Measurements from ENCODE around the gene PMIS2. TPM values are rescaled to one million over a fixed set of nuclear protein-coding genes. Genes with fewer than 3 reads are reported as not detected.

PMIS2 gene
- not detected in 2 replicates for total RNA-seq

DNA sequence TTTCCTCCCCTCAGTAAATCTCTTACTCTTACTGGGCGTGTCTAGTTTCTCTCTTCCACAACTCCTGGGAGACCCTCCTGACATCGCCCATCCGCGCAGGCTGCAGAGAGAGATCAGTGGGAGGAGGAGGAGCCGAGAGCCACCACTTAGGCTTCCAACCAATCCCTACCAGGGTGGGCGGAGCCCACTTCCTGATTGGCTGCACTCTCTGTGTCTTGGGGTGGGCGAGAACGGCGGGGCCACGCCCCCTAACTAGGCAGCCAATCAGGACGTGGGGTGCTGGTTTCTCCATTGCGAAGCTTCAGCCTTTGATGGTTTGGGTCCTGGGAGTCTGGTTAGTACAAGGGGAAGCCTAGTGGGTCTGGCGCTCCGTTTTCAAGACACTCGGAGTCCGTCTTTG lies at the start of gene PMIS2:
TSS of gene PMIS2 (plus strand) at position 326 of the 400 bp plus-strand sequence. CDS start 87 bp downstream, outside the sequence.
- no peak for DNase-seq (ENCODE audit: low read depth in 2 of 2)

DNA sequence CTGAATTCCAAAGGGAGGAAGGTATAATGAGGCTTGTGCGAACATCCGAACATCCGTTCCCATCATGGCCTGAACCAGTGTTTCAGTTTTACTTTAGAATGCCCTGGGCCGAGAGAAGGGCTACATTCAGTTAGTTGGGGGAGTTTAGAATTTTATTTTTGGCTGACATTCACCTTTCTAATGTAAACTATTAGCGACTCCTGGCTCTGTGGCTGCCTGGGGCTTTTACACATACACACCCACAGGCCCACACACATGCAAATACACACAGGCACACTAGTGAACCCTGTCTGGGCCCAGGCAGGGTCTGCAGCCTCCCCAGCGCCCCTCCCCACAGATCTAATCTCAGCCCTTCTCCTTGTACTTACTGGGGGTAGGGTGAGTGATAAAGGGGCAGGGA lies 46.7 kb upstream of the PMIS2 start:
- DNase-seq (ENCODE audit: low read depth in 2 of 2): no peak

DNA sequence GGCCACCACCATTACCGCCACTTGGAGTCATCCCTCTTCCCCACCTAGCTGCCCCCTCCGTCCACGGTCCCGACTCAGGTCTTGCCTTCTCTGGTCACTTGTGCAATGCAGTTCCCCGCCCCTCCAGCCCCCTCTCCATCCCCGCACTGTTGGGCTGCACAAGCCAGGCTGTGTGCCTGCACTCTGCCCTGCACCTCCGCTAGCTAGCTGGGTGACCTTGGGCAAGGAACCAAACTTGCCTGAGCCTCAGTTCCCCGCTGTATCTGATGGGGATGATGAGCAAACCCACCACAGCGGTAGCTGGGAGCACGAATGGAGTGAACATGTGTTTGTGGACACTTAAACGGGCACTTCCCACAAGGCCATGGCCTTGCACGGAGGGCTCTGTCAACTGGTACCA lies 46.1 kb upstream of the PMIS2 start:
- DNase-seq (ENCODE audit: low read depth in 2 of 2): no peak

DNA sequence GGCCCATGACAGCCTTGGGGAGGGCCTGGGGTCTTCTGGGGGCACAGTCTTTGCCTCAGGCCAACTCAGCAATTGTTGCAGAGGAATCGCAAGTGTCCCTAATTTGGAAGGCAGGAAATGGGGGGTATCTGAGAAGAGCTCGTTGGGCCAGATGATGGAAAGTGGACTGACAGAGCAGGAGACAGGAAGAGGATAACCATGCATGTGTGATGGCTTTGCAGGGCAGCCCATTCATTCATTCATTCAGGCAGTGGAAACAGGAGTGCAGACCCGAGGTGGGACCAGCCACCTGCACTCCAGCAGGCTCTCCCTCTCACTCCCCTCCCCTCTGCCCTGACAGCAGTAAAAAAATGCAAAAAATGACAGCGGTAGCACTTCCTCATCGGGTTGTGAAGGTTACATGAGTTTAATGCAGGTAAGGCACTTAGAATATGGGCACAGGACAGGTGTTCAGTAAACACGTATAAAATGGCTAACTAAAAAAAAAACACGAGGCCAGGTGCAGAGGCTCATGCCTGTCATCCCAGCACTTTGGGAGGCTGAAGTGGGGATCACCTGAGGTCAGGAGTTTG lies 45.5 kb upstream of the PMIS2 start:
- DNase-seq (ENCODE audit: low read depth in 2 of 2): no peak

DNA sequence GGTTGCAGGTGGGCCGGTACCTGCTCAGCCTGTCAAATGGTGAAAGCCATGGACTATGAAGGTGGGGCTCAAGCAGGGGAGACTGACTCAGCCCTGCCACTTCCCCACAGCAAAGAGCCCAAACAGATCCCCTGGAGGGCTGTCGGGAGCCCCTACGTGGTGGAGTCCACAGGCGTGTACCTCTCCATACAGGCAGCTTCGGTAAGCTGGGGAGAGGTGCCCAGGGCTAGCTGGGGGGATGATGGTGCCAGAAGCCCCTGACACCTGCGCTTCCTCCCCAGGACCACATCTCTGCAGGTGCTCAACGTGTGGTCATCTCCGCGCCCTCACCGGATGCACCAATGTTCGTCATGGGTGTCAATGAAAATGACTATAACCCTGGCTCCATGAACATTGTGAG lies 43.8 kb upstream of the PMIS2 start:
- DNase-seq (ENCODE audit: low read depth in 2 of 2): no peak

DNA sequence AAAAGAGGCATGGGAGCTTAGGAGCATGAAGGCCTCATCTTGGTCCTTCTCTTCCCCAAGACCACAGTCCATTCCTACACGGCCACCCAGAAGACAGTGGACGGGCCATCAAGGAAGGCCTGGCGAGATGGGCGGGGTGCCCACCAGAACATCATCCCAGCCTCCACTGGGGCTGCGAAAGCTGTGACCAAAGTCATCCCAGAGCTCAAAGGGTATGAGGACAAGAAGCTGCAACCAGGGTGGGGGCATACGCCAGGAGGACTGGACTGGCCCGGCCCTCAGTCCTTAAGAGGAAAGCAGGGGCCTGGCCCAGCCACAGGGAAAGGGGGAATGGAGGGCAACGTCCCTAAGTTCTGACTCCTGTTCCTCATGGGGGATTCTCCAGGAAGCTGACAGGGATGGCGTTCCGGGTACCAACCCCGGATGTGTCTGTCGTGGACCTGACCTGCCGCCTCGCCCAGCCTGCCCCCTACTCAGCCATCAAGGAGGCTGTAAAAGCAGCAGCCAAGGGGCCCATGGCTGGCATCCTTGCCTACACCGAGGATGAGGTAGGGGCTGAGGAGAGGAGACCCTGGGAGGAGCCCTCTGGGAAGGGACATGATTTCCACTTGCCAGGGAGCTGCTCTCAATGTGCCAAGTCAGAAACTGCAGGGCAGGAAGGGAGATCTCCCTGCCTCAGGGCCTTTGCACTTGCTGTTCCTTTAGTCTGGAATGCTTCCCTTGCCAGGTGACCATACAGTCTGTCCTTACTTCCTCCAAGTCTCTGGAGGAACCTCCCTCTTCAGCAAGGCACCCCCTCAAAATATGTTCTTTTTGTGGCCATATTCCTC lies 42.5 kb upstream of the PMIS2 start:
- no peak for DNase-seq (ENCODE audit: low read depth in 2 of 2)

DNA sequence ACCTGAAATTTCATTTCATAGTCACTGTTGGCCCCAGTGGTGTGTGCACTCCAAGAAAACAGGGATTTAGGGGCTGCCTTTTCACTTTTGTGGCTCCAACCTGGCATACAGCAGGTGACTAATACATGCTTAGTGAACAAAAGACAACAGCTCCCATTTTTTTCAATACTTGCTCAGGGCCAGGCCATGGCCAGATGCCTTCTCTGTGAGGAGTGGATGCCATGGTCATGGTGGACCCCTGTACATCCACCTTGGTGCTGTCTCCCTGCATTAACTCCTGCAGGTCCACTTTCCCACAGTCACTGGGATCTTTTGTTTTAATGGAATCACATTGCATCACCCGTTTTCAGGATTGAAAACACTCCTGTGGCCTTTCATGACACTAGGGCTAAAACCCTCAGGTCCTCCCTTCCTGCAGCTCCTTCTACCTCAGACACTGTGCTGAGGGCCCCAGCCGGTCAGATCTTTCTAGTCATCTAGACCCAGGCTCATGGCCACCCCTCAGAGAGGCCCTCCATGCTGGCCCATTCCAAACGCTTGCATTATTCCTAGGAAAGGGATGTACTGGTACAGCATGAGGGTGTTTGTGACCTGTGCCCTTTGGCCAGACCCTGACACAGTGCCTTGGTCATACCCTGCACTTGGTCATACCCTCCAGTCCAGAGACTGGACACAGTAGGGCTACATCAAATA lies 41.7 kb upstream of the PMIS2 start:
- no peak for DNase-seq (ENCODE audit: low read depth in 2 of 2)

DNA sequence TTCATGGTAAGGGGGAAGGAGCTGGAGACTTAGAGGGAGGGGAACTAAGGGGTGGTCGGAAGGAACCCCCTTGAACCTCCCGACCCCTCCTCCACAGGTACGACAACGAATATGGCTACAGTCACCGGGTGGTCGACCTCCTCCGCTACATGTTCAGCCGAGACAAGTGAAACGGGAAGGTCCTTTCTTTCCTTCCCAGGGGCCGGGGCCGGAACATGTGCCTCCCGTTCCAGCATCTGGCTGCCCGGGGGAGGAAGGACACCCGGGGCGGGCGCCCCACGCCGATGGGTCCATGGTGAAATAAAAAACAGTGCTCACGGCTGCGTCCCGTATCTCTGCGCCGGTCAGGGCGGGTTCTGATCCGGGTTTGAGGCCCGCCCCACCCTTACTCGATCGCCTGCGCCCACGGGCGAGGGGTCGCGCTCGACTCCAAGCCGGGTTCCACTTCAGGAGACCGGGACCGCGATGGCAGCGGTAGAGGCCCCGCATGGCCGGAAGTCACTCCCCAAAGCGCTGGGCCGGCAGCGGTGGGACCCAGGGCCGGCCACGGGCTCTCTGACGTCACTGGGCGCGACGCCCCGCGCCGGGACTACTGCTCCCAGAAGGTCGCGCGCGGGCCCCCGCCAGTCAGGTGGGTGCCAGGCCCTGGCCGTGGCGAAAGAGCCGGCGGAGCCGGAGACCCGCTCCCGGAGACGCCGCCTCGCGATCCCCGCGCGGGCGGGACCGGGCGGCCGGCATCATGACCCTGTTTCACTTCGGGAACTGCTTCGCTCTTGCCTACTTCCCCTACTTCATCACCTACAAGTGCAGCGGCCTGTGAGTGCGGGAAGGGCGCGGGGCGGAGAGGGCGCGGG lies 40.7 kb upstream of the PMIS2 start, which contains the start of gene TMEM147:
TSS of gene TMEM147 (plus strand) at position 626 of the 854 bp plus-strand sequence. CDS start at position 740, 114 bp downstream.
- DNase-seq (ENCODE audit: low read depth in 2 of 2): peak; percentile 63 to 90

DNA sequence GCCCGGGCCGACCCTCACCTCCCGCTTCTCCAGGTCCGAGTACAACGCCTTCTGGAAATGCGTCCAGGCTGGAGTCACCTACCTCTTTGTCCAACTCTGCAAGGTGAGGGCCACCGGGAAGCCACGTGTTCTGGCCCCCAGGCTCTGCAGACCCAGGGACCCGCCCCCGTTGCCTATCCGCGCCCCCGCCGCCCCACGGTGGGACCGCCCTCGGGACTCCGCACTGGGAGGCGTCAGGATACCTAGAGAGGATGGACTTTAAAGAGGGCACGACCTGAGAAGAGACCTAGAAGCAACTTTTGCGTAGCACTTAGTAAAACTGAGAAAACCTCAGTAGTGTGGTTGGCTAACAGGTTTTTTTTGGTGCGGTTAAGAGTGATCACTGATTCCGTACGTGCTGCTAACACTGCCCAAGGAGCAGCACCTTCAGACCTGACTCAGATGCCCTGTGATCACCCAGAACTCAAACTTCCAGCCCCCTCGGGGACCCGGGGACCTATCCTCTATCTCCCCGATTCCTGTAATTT lies 40.1 kb upstream of the PMIS2 start:
- DNase-seq (ENCODE audit: low read depth in 2 of 2): peak in 1 of 2 donors; percentile 50

DNA sequence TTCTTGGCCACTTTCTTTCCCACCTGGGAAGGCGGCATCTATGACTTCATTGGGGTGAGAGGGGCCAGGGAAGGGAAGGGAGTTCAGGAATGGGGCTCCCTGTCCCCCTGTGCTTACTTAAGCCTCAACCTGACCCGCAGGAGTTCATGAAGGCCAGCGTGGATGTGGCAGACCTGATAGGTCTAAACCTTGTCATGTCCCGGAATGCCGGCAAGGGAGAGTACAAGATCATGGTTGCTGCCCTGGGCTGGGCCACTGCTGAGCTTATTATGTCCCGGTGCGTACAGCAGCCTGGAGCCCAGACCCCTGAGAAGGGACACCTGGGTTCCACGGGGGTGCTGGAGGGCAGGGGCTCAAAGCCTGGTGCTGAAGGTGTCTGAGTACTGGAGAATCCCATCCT lies 39.4 kb upstream of the PMIS2 start:
- DNase-seq (ENCODE audit: low read depth in 2 of 2): no peak

DNA sequence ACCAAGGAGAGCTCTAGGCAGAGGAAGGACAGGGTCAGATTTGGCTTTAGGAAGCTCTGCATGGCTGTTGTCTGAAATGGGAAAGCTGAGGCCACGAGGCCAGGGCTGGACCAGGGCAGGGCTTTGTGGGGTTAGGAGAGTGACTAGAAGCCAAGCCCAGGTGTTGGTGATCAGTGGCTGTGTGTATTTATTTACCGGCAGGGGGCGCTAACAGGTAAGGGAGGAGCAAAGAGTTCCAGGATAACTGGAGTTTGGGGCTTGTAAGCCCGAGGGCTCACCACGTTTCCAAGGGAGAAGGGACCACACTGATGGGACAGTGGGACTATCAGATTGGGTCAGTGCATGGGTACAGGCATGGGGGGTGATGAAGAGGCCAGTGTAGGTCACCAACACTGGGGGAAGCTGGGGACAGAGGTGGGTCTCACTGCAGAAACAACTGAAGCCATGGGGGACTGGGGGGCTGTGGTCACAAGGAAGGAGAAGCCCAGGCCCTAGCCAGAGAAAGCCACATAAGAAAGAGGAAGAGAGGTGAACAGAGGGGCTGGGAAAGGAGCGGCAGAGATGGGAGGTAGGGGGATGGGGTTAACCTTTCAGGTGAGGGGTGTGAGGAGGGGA lies 36.7 kb upstream of the PMIS2 start:
- DNase-seq (ENCODE audit: low read depth in 2 of 2): peak; percentile 36 to 76

DNA sequence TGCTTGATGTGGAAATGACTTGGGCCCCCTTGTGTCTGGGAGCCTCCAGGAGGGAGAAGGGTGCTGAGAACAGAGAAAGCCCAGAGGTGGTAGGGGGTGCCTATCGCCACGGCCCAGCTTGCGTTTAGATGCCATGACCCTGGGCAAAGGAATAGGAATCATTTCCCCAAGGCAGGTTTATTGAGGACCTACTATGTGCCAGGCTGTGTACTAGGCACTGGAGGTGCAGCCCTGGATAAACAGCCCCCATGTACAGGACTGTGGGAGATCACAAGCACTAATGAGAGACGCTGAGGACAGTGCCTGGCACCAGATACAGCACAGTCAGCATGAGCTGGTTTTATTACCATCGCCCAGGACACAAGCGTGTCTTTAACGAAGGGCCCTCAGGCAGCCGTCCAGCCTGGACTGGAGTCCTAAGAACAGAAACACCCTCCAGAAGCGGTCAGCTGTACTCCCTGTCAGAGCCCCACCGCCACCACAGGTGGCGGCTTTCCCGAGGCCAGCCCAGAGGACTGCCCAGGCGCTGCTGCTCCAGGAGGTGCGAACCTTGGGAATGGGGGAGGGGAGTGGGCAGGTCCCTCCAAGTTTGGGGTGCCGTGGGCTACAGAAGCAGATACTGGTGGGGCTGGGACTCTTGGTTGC lies 36.0 kb upstream of the PMIS2 start:
- no peak for DNase-seq (ENCODE audit: low read depth in 2 of 2)

DNA sequence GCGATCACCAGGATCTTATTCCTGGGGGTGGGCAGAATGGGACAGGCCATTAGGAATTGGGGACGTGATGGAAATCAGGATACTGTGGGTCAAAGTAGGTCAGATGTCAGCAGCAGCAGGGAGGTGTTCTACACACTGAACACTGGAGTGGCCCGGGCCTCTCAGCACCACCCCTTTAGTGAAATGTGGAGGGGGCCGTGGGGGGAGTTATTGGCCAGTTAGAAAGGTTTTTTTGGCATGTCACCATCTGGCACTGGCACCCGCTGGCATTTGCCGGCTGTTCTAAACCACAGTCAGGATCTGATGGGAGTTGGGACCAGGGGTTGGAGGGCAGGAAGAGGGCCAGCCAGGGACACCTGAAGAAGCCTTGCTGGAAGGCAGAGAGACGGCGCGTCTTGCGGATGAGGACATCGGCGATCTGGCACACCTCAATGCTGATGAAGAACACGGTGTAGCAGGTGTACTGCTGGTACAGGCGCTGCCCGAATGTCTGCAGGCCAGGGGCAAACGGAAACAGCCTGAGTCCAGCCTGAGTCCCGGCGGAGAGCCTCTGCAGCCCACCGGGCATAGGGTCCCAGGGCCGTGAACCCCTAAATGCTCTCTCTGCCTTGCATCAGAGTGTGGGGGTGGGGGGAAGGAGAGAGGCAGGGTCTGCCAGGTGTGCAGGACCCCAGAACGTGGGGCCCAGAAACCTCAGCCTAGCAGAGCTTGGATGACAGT lies 34.7 kb upstream of the PMIS2 start:
- DNase-seq (ENCODE audit: low read depth in 2 of 2): no peak

DNA sequence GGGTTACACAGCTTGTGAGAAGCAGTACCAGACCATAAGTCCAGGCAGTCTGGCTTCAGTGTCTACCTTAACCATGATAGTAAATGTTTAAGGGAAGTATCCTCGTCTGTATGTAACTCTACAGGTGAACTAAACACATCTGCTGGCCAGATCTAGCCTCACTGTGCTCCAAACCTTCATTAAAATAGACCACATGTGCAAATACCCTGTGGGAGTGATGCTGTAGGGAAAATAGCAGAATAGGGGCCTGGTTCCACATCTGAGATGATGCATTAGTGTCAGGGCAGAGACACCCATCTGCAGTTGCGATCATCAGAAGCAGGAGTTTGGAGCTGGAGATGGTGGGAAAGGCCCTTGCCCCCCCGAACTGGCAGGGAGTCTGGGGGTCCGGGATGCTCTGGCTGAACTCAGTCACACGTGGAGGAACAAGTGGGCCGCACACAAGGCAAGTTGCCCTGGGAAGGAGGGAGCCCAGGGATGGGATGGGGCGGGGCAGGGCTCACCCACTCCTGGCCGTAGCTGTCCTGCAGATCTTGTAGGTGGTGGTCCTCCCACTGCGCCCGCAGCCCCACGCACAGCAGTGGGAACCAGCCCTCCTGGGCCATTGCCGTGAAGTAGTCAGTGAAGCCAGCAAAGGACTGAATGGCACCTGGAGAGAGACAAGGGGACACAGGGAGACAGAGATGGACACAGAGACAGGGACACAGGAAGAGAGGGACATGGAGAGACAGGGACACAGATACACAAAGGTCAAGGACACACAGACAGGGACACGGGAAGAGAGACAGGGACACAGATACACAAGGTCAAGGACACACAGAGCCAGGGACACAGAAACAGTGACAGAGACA lies 33.2 kb upstream of the PMIS2 start:
- no peak for DNase-seq (ENCODE audit: low read depth in 2 of 2)

DNA sequence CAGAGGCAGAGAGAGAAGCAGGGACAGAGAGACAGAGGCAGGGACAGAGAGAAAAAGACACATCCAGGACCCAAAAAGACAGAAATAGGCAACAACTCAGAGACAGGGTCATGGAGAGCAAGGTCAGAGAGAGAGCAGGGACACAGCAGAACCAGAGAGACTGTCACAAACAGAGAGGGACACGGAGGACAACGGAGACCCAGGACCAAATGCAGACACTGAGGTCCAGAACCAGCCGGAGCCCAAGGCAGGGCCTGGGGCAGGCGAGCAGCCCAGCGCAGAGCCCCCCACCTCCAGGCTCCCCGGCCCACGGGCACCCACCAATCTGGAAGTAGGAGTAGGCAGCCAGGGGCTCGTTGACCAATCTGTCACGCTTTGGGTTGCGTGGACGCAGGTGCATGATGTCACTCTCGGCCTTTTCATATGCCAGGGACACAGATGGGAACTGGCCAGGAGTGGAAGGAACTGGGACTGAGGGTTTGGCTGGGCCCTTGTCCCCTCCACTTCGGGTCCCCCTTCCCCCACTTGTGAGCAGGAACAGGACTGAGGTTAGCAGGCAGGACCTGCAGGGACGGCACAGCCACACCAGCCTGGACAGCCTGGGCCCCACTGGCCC lies 32.5 kb upstream of the PMIS2 start:
- no peak for DNase-seq (ENCODE audit: low read depth in 2 of 2)

DNA sequence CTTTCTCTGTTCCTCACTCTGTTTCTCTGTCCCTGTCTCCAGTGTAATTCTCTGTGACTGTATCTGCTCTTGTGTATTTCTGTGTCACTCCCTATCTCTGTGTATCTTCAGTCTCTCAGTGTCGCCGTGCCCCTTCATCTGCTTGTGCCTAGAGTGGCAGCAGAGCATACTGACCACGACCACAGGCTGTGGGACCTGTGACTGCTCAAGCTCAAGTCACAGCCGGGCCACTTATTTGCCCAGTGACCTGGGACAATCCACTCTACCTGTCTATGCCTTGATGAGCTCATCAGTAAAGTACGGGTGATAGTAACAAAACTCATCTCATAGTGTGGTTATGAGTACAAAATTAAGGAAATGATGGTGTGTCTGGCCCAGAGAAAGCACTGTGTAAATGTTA lies 31.9 kb upstream of the PMIS2 start:
- DNase-seq (ENCODE audit: low read depth in 2 of 2): no peak

DNA sequence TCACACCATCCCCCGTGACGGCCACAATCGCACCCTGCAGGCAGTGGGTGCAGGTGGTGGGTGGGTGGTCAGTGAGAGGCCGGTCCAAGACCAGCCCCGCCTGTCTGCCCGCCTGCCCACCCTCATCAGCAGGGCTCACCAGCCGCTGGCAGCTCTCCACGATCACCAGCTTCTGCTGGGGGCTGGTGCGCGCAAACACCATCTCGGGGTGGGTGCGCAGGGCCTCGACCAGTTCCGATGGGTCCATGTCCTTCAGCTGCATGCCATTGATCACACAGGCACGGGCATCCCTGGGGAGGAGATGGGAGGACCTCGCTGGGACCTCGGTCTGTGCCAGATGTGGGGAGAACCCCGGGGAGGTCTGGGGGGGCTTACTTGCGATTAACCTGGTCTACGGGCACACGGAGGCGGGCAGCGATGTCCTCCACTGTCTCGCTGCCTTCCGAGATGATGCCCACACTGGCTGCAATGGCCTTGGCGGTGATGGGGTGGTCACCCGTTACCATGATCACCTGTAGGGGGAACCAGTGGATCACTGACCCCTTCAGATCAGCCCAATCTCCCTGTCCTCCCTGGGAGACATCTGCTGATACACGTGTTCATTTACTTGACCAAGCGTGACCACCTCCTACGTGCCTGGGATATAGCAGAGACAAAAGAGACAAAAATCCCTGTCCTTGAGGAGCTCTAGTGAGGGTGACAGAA lies 30.5 kb upstream of the PMIS2 start:
- DNase-seq (ENCODE audit: low read depth in 2 of 2): peak in 1 of 2 donors; percentile 40

All from dermis microvascular lymphatic vessel endothelial cell (primary cell).